WTC11 (cell line): ENCODE measurements around the gene ZNF451.

Experiments
- TF ChIP-seq, protein P1 (sequence below): fragments of 200-600 bp; IDR thresholded peaks from 2 replicates; pipeline ENCODE4 v1.8.0; 2022; ENCODE audit warnings: antibody characterized with exemption
- TF ChIP-seq, protein P2 (sequence below): sonication (generic); formaldehyde crosslinking; IDR thresholded peaks from 2 replicates; pipeline ENCODE4 v1.8.1; 2022; ENCODE audit warnings: missing genetic modification reagents, borderline replicate concordance

GRCh38 chr6:57216235-57217101 is 126.5 kb downstream of the ZNF451 start:
- TF ChIP-seq, protein P1, sequence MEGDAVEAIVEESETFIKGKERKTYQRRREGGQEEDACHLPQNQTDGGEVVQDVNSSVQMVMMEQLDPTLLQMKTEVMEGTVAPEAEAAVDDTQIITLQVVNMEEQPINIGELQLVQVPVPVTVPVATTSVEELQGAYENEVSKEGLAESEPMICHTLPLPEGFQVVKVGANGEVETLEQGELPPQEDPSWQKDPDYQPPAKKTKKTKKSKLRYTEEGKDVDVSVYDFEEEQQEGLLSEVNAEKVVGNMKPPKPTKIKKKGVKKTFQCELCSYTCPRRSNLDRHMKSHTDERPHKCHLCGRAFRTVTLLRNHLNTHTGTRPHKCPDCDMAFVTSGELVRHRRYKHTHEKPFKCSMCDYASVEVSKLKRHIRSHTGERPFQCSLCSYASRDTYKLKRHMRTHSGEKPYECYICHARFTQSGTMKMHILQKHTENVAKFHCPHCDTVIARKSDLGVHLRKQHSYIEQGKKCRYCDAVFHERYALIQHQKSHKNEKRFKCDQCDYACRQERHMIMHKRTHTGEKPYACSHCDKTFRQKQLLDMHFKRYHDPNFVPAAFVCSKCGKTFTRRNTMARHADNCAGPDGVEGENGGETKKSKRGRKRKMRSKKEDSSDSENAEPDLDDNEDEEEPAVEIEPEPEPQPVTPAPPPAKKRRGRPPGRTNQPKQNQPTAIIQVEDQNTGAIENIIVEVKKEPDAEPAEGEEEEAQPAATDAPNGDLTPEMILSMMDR: no peak
- TF ChIP-seq, protein P2, sequence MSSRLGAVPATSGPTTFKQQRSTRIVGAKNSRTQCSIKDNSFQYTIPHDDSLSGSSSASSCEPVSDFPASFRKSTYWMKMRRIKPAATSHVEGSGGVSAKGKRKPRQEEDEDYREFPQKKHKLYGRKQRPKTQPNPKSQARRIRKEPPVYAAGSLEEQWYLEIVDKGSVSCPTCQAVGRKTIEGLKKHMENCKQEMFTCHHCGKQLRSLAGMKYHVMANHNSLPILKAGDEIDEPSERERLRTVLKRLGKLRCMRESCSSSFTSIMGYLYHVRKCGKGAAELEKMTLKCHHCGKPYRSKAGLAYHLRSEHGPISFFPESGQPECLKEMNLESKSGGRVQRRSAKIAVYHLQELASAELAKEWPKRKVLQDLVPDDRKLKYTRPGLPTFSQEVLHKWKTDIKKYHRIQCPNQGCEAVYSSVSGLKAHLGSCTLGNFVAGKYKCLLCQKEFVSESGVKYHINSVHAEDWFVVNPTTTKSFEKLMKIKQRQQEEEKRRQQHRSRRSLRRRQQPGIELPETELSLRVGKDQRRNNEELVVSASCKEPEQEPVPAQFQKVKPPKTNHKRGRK (CRISPR knock-in tag): no peak
